B cell (primary cell): ENCODE data around the gene PROB1. TPM values are rescaled to one million over a fixed set of nuclear protein-coding genes. Genes with fewer than 3 reads are reported as not detected.

ENCODE experiments used
- ATAC-seq: fragments of 200-7000 bp; cut with Tn5 transposase; one replicate; pipeline ENCODE4 v1.10.0; 2021; ENCODE audit warnings: low read depth, mild to moderate bottlenecking, moderate number of reproducible peaks, moderate library complexity
- CTCF ChIA-PET: fragments of 350-600 bp; sonication (Branson Sonifier 250); formaldehyde crosslinking; loops from one replicate; lab custom pipeline; 2021; ENCODE audit warnings: antibody characterized with exemption, inconsistent platforms; lab: Charles Lee
- POLR2A ChIA-PET: fragments of 350-600 bp; sonication (Branson Sonifier 250); formaldehyde crosslinking; loops from one replicate; lab custom pipeline; 2021; ENCODE audit warnings: antibody characterized with exemption; lab: Charles Lee
- DNase-seq: peaks from one replicate; pipeline ENCODE4 v3.0.0; 2013
- H2AFZ ChIP-seq: 2 replicates; pipeline ENCODE4 v1.6.1; 2012; ENCODE audit warnings: mild to moderate bottlenecking, low read depth, low read length; ENCODE audit not compliant: insufficient read depth, poor library complexity, severe bottlenecking
- H3K27ac ChIP-seq, 2 donors: 1 replicate in 1 of 2; 2 replicates in 1 of 2; pipeline ENCODE4 v1.5.1; 2012 to 2013; ENCODE audit warnings: low read length in 2 of 2, mild to moderate bottlenecking in 2 of 2, moderate library complexity in 1 of 2
- H3K27me3 ChIP-seq, 4 experiments: fragments of 200-600 bp in 1 of 4; sonication (generic) in 1 of 4; replicated peaks in 1 of 4; 1 replicate in 2 of 4; 2 replicates in 2 of 4; pipeline versions ENCODE4 v1.6.1 to v1.7.0; 2013 to 2016; ENCODE audit warnings: low read length in 3 of 4, mild to moderate bottlenecking in 2 of 4, mixed read lengths in 1 of 4, moderate library complexity in 1 of 4; ENCODE audit not compliant: insufficient read depth in 4 of 4, control insufficient read depth in 3 of 4; ENCODE audit errors: control extremely low read depth in 1 of 4
- H3K36me3 ChIP-seq, 2 experiments: replicated peaks in 1 of 2; 1 replicate in 1 of 2; 2 replicates in 1 of 2; pipeline versions ENCODE4 v1.6.1 to v1.7.1; 2013; ENCODE audit warnings: low read length in 1 of 2; ENCODE audit not compliant: insufficient read depth in 2 of 2, control insufficient read depth in 1 of 2; ENCODE audit errors: control extremely low read depth in 1 of 2, extremely low read depth in 1 of 2
- H3K4me1 ChIP-seq, 2 donors: fragments of 200-600 bp in 1 of 2; sonication (generic) in 1 of 2; 1 replicate in 1 of 2; 2 replicates in 1 of 2; pipeline versions ENCODE4 v1.5.1 to v1.6.1; 2013 to 2017; ENCODE audit warnings: low read length in 2 of 2; ENCODE audit not compliant: control insufficient read depth in 2 of 2, insufficient read depth in 2 of 2
- H3K4me2 ChIP-seq: replicated peaks from 2 replicates; pipeline ENCODE3; 2012; ENCODE audit warnings: mild to moderate bottlenecking, low read depth, low read length; ENCODE audit not compliant: poor library complexity, severe bottlenecking
- H3K4me3 ChIP-seq, 5 experiments: fragments of 200-600 bp in 1 of 5; sonication (generic) in 1 of 5; 1 replicate in 3 of 5; 2 replicates in 2 of 5; pipeline versions ENCODE4 v1.5.1 to v1.7.0; 2011 to 2016; ENCODE audit warnings: low read length in 4 of 5, mild to moderate bottlenecking in 4 of 5, low read depth in 2 of 5, control low read depth in 1 of 5, moderate library complexity in 1 of 5; ENCODE audit not compliant: insufficient read depth in 1 of 5; ENCODE audit errors: control extremely low read depth in 1 of 5, extremely low read depth in 1 of 5
- H3K79me2 ChIP-seq: fragments of 200-600 bp; sonication (generic); one replicate; pipeline ENCODE4 v1.6.0; 2016; ENCODE audit warnings: low read length; ENCODE audit not compliant: control insufficient read depth, insufficient read depth
- H3K9ac ChIP-seq: fragments of 200-600 bp; sonication (generic); 2 replicates; pipeline ENCODE4 v1.6.1; 2017; ENCODE audit warnings: mild to moderate bottlenecking, low read length, moderate library complexity
- H3K9me3 ChIP-seq, 3 donors: one replicate each; pipeline versions ENCODE4 v1.6.1 to v1.7.1; 2013; ENCODE audit warnings: low read length in 2 of 3; ENCODE audit not compliant: control insufficient read depth in 2 of 3, insufficient read depth in 1 of 3; ENCODE audit errors: control extremely low read depth in 1 of 3
- H4K20me1 ChIP-seq: 2 replicates; pipeline ENCODE4 v1.6.0; 2012; ENCODE audit warnings: mild to moderate bottlenecking, low read length; ENCODE audit not compliant: insufficient read depth, control insufficient read depth, poor library complexity, severe bottlenecking
- H3K27ac Mint-ChIP-seq: one replicate; pipeline ENCODE4 v1.8.0; 2021; ENCODE audit warnings: mixed read lengths
- H3K27me3 Mint-ChIP-seq: one replicate; pipeline ENCODE4 v1.8.0; 2021; ENCODE audit warnings: mixed read lengths
- H3K4me1 Mint-ChIP-seq: one replicate; pipeline ENCODE4 v1.8.0; 2021; ENCODE audit warnings: mixed read lengths
- H3K4me3 Mint-ChIP-seq: one replicate; pipeline ENCODE4 v1.8.0; 2021; ENCODE audit warnings: mixed read lengths
- H3K9me3 Mint-ChIP-seq: one replicate; pipeline ENCODE4 v1.8.0; 2022; ENCODE audit warnings: mixed read lengths; ENCODE audit not compliant: insufficient read depth
- CTCF ChIP-seq: fragments of 200-600 bp; IDR thresholded peaks from one replicate; pipeline ENCODE4 v1.8.0; 2022; ENCODE audit warnings: antibody characterized with exemption, mild to moderate bottlenecking
- EZH2 ChIP-seq: IDR thresholded peaks from 2 replicates; pipeline ENCODE4 v1.6.1; 2012; ENCODE audit warnings: borderline replicate concordance, low read depth, mild to moderate bottlenecking, moderate library complexity, low read length; ENCODE audit not compliant: insufficient read depth, poor library complexity, severe bottlenecking
- WGBS: methylation state at CpG from one replicate; pipeline ENCODE4 v1.1.5; 2013; ENCODE audit warnings: missing lambda C conversion rate; ENCODE audit not compliant: insufficient coverage; 5-methylcytosine and 5-hydroxymethylcytosine counted together
- intact Hi-C: fragments of 100-400 bp; cut with micrococcal nuclease; formaldehyde crosslinking; loops from one replicate; pipeline ENCODE4 v1.10.0; 2022
- polyA plus RNA-seq: library from polyadenylated mRNA; depleted of rRNA; stranded (reverse); fragments of >200 nt; gene quantifications from 2 replicates; pipeline ENCODE4 v1.2.3, GENCODE V29; 2012
- total RNA-seq, 2 donors: library from RNA; stranded (reverse); fragments of 120-200 nt in 1 of 2; gene quantifications; 1 replicate in 1 of 2; 2 replicates in 1 of 2; pipeline versions ENCODE4 v1.2.3 to v1.2.4, GENCODE V29; 2013 to 2022

The PROB1 gene
- total and polyA plus RNA-seq, 2 donors (not counting 1 experiment from before 2014, with no cell fraction given) = 1.2 to 3.7 TPM

GRCh38 chr5:139422307-139422893, 27.5 kb upstream of the PROB1 start:
- ATAC-seq = peak; percentile 95
- WGBS = no CpG with 5 or more reads among the region's 5 CpGs
- Histone ChIP-seq H3K9ac (no peak overlapping the region), H3K4me3 (no peak overlapping the region), H3K4me2 (no peak overlapping the region), H3K27me3 (no peaks in the 10 kb centered on the region), H3K36me3 (peaks cover 6 to 12% of the 10 kb centered on the region in 2 experiments), H3K79me2 (no peaks in the 10 kb centered on the region), H4K20me1 (no peaks in the 10 kb centered on the region), H2AFZ (no peak overlapping the region), H3K9me3 (no peaks in the 10 kb centered on the region), H3K27ac (no peak overlapping the region), H3K4me1 (no peaks in the 10 kb centered on the region)
- H3K27me3 Mint-ChIP-seq = no peaks in the 10 kb centered on the region
- peak overlapping the region; percentile 38 for H3K27ac Mint-ChIP-seq
- POLR2A ChIA-PET = interaction anchor here (0.6 to 0.7 kb wide), 3 partner anchors 95 to 220 kb away, joined by 3 to 4 read pairs (median 4); no protein-coding TSS in a partner anchor
- intact Hi-C loops = loop anchor here (1.0 to 5.0 kb wide), 7 partner anchors 16 to 546 kb away; partner anchors contain the start of gene DNAJC18
- H3K4me1 Mint-ChIP-seq = peaks cover 2% of the 10 kb centered on the region
- no peaks in the 10 kb centered on the region for H3K9me3 Mint-ChIP-seq
- DNase-seq = peak; percentile 80
- TF ChIP-seq CTCF (peak; percentile 88), EZH2 (no peak)
- CTCF ChIA-PET = interaction anchor here (0.5 to 8.0 kb wide), 54 partner anchors 8 to 1298 kb away, joined by 3 to 168 read pairs (median 4); partner anchors contain the start of genes DNAJC18, MATR3, PROB1 and SPATA24
- no peak overlapping the region for H3K4me3 Mint-ChIP-seq
